Esophagus muscularis mucosa (tissue), 4 donors: ENCODE results near the gene FCER2.

Experiments used
- EP300 ChIP-seq: sonication (generic); formaldehyde crosslinking; IDR thresholded peaks from one replicate; pipeline ENCODE4 v1.6.1; 2017; ENCODE audit warnings: antibody characterized with exemption
- POLR2A ChIP-seq: fragments of 450-650 bp; IDR thresholded peaks from one replicate; pipeline ENCODE4 v1.6.1; 2017; ENCODE audit warnings: antibody characterized with exemption, moderate library complexity, mild to moderate bottlenecking, low read depth
- POLR2AphosphoS5 ChIP-seq, 2 donors: sonication (generic); formaldehyde crosslinking; IDR thresholded peaks; one replicate each; pipeline ENCODE4 v1.6.1; 2017; ENCODE audit warnings: antibody characterized with exemption in 2 of 2
- TF ChIP-seq, protein P1 (sequence below), 3 experiments: fragments of 200-600 bp in 2 of 3; fragments of 450-650 bp in 1 of 3; sonication (generic) in 2 of 3; IDR thresholded peaks; one replicate each; pipeline ENCODE4 v1.5.1; 2017 to 2019; ENCODE audit warnings: antibody characterized with exemption in 3 of 3, mild to moderate bottlenecking in 2 of 3, moderate library complexity in 1 of 3

DNA sequence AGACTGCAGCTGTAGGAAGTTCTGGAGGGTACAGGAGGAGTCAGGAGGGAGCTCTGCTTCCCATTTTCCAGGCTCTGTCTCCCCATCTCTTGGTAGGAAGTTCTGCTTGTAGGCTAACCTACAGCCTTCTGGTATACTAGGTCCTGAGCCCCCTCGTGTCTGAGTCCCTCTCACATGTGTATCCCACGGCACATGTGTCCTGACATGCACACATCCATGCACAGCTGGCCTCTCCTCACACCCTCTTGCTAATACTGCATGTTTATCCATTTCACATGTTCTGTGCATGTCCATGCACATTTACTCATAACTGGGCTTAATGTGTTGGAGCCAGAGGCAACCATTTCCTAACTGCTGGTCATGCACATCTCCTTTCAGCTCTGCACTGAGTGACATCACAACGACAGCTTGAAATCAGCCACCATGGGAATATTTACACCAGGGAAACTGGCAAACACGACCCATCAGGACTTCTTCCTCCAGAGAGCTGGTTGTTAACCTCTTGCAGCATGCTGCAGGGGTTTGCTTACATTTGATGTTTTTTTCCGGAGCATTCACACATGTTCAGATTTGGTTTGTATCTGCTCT, 42.4 kb upstream of the FCER2 start:
- TF ChIP-seq, protein P1, sequence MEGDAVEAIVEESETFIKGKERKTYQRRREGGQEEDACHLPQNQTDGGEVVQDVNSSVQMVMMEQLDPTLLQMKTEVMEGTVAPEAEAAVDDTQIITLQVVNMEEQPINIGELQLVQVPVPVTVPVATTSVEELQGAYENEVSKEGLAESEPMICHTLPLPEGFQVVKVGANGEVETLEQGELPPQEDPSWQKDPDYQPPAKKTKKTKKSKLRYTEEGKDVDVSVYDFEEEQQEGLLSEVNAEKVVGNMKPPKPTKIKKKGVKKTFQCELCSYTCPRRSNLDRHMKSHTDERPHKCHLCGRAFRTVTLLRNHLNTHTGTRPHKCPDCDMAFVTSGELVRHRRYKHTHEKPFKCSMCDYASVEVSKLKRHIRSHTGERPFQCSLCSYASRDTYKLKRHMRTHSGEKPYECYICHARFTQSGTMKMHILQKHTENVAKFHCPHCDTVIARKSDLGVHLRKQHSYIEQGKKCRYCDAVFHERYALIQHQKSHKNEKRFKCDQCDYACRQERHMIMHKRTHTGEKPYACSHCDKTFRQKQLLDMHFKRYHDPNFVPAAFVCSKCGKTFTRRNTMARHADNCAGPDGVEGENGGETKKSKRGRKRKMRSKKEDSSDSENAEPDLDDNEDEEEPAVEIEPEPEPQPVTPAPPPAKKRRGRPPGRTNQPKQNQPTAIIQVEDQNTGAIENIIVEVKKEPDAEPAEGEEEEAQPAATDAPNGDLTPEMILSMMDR (IDR thresholded peaks at IDR 0.05): no peak
- no peak for TF ChIP-seq POLR2AphosphoS5 (IDR thresholded peaks at IDR 0.05)
- TF ChIP-seq POLR2A: no peak
- no peak for TF ChIP-seq EP300
